Subcutaneous abdominal adipose tissue (tissue), 5 donors: ENCODE results near the gene DHRS7B.
"Not testable (repeated sequence)": the region's sequence is repeated elsewhere in the genome, so short reads cannot be mapped to it uniquely, and the experiment has no call there.

Experiments used
- H3K27ac ChIP-seq: one replicate; pipeline ENCODE4 v1.7.0; 2013; ENCODE audit warnings: low read depth, mild to moderate bottlenecking, inconsistent platforms, low read length, moderate library complexity
- H3K27me3 ChIP-seq, 5 donors: one replicate each; pipeline ENCODE4 v1.7.0; 2013; ENCODE audit warnings: low read length in 5 of 5, inconsistent platforms in 1 of 5; ENCODE audit not compliant: control insufficient read depth in 5 of 5, insufficient read depth in 4 of 5
- H3K36me3 ChIP-seq, 5 donors: one replicate each; pipeline ENCODE4 v1.7.0; 2013; ENCODE audit warnings: low read length in 5 of 5; ENCODE audit not compliant: control insufficient read depth in 5 of 5, insufficient read depth in 5 of 5
- H3K4me1 ChIP-seq, 5 donors: one replicate each; pipeline ENCODE4 v1.7.0; 2013; ENCODE audit warnings: low read length in 5 of 5, mild to moderate bottlenecking in 3 of 5, moderate library complexity in 1 of 5; ENCODE audit not compliant: control insufficient read depth in 5 of 5, insufficient read depth in 5 of 5
- H3K4me3 ChIP-seq, 5 donors: one replicate each; pipeline ENCODE4 v1.7.0; 2013; ENCODE audit warnings: low read length in 5 of 5, low read depth in 1 of 5
- H3K9ac ChIP-seq, 5 donors: one replicate each; pipeline ENCODE4 v1.7.0; 2013; ENCODE audit warnings: low read length in 5 of 5, mild to moderate bottlenecking in 4 of 5, moderate library complexity in 3 of 5
- H3K9me3 ChIP-seq, 5 donors: one replicate each; pipeline ENCODE4 v1.7.0; 2013; ENCODE audit warnings: low read length in 5 of 5; ENCODE audit not compliant: control insufficient read depth in 5 of 5
- donor health status: healthy.
- donor health status: healthy.
- donor health status: healthy.
- donor health status: healthy.
- donor health status: healthy.

Gene DHRS7B

DNA sequence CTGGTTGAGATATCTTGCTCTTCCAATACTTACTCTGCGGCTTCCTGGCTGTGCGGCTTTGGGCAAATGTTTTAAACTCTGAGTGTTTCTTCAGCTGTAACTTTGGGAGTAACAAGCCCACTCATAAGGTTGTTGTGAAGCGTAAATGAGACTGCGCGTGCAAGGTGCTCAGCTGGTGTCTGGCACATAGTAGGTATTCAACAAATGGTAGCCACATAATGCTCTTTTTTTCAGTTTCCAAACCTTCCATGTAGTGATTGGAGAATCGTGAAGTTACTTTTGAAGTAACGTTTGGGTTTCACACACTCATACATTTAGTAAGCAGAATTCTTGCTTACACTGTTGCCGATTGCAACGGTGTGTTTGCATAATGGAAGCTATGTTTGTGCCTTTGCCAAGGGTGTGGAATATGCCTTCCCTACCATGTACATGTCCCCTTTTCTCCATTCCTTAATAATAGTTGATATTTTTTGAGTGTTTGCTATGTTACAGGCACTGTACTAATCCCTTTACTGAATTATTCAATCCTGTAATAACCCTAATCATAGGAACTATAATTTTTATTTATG, 829 bp downstream of the DHRS7B start:
- H3K27ac ChIP-seq: peak overlapping the region; percentile 93
- peaks cover 0 to 3% (median 0%) of the 10 kb centered on the region in 5 donors for H3K27me3 ChIP-seq
- peak overlapping the region; percentile 82 to 98 (median 92) for H3K9ac ChIP-seq
- H3K4me1 ChIP-seq: peaks cover 3 to 41% (median 32%) of the 10 kb centered on the region in 5 donors
- no peaks in the 10 kb centered on the region for H3K9me3 ChIP-seq
- H3K36me3 ChIP-seq: no peaks in the 10 kb centered on the region
- H3K4me3 ChIP-seq: peak overlapping the region; percentile 85 to 96 (median 88)

DNA sequence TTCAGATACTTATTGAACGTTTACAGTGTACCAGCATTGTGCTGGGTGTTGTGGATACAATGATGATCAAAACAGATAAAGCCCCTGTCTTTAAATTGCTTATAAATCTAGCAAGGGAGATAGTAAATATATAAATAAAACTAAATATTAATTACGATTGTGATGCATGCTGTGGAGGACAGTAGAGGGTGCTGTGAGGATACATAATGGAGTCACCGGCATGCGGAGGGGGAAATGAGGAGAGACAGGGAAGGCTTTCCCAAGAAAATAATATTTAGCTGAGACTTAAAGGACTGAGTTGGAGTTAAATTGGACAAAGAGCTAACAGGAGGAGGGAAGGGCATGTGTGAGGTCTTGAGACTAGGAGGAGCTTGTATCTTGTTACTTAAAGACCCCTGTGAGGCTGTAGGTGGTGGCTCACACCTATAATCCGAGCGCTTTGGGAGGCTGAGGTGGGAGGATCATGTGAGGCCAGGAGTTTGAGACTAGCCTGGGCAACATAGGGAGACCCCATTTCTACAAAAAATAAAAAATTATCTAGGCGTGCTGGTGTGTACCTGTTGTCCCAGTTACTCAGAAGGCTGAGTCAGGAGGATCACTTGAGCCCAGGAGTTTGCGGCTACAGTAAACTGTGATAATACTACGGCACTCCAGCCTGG, 2.4 kb downstream of the DHRS7B start:
- H3K36me3 ChIP-seq: no peaks in the 10 kb centered on the region
- H3K9ac ChIP-seq: peak overlapping the region in 1 of 5 donors; percentile 48
- peaks cover 3 to 47% (median 31%) of the 10 kb centered on the region in 5 donors for H3K4me1 ChIP-seq
- no peaks in the 10 kb centered on the region for H3K27me3 ChIP-seq
- H3K9me3 ChIP-seq: peaks cover 0 to 1% (median 0%) of the 10 kb centered on the region in 5 donors
- H3K4me3 ChIP-seq: no peak overlapping the region
- no peak overlapping the region for H3K27ac ChIP-seq

GRCh38 chr17:21131137-21131536, 4.4 kb downstream of the DHRS7B start:
- Histone ChIP-seq H3K9ac (peak overlapping the region in 1 of 5 donors; percentile 45), H3K4me3 (no peak overlapping the region), H3K9me3 (peaks cover 0 to 5% (median 0%) of the 10 kb centered on the region in 5 donors), H3K36me3 (no peaks in the 10 kb centered on the region), H3K4me1 (peaks cover 3 to 45% (median 30%) of the 10 kb centered on the region in 5 donors), H3K27ac (no peak overlapping the region), H3K27me3 (no peaks in the 10 kb centered on the region)

DNA sequence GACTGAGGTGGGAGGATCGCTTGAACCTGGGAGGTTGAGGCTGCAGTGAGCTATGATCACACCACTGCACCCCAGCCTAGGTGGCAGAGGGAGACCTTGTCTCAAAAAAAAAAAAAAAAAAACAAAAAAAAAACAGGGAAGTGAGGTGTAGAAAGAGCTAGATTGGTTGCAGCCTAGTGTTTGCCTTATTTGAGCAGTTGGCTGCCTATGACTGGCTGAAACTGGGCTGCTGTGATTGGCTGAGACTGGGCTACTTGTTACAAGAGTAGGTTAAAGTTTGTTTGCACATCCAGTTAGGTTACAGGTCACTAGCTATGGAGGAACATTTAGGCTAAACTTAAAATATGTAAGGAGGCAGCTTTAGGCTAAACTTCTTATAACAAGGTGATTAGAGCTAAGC, 5.7 kb downstream of the DHRS7B start:
- no peak overlapping the region for H3K9ac ChIP-seq
- peaks cover 2 to 36% (median 22%) of the 10 kb centered on the region in 5 donors for H3K4me1 ChIP-seq
- H3K9me3 ChIP-seq: peaks cover 0 to 5% (median 0%) of the 10 kb centered on the region in 5 donors
- no peaks in the 10 kb centered on the region for H3K36me3 ChIP-seq
- no peak overlapping the region for H3K27ac ChIP-seq
- H3K27me3 ChIP-seq: no peaks in the 10 kb centered on the region
- H3K4me3 ChIP-seq: no peak overlapping the region

GRCh38 chr17:21134559-21134958, 7.8 kb downstream of the DHRS7B start:
- no peak overlapping the region for H3K9ac ChIP-seq
- H3K4me3 ChIP-seq: no peak overlapping the region
- peaks cover 0 to 23% (median 8%) of the 10 kb centered on the region in 5 donors for H3K4me1 ChIP-seq
- H3K27ac ChIP-seq: no peak overlapping the region
- peaks cover 0 to 9% (median 0%) of the 10 kb centered on the region in 5 donors for H3K9me3 ChIP-seq
- no peaks in the 10 kb centered on the region for H3K36me3 ChIP-seq
- no peaks in the 10 kb centered on the region for H3K27me3 ChIP-seq

DNA sequence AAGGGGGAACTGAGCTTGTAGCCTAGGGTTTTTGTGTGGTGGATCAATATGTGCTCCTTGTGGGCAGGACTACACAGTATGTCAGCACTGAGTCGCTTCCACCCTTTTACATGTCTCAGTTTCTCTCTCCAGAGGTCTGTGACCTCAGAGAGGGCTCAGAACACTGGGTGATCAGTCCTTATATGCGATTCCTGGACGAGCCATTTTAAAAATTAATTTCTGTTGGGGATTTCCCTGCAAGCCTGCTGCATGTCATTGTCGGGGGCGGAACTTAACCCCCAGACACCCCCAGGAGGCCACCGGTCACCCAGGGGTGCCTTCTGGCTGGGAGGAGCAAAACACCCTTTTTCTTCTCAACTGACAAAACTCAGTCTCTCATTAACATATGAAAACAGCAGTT, 14.1 kb downstream of the DHRS7B start:
- Histone ChIP-seq H3K27me3 (no peaks in the 10 kb centered on the region), H3K36me3 (peaks cover 0 to 3% (median 0%) of the 10 kb centered on the region in 5 donors), H3K4me3 (no peak overlapping the region), H3K27ac (no peak overlapping the region), H3K9me3 (peaks cover 0 to 4% (median 0%) of the 10 kb centered on the region in 5 donors), H3K9ac (no peak overlapping the region), H3K4me1 (no peaks in the 10 kb centered on the region)

DNA sequence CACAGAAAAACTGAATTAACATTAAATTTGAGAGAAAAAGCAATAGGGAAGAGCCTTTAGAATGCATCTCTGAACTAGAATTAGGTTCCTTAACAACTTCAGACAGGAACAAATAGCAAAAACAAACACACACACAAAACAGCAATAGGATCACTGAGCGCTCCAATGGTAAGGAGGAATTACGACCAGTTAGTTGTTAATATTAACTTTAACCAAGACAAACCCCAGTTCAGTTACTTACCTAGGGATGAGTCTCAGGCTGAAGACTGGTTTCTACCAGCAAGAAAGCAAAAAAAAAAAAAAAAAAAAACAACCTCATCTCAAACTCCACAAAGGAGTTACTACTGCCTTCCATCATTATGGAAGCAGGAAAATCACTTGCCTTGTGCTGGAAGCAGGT, 14.6 kb downstream of the DHRS7B start:
- peaks cover 0 to 3% (median 0%) of the 10 kb centered on the region in 5 donors for H3K36me3 ChIP-seq
- no peak overlapping the region for H3K9ac ChIP-seq
- no peak overlapping the region for H3K27ac ChIP-seq
- H3K4me3 ChIP-seq: no peak overlapping the region
- peaks cover 0 to 4% (median 0%) of the 10 kb centered on the region in 5 donors for H3K9me3 ChIP-seq
- peaks cover 0 to under 1% (median 0%) of the 10 kb centered on the region in 5 donors for H3K4me1 ChIP-seq
- no peaks in the 10 kb centered on the region for H3K27me3 ChIP-seq

DNA sequence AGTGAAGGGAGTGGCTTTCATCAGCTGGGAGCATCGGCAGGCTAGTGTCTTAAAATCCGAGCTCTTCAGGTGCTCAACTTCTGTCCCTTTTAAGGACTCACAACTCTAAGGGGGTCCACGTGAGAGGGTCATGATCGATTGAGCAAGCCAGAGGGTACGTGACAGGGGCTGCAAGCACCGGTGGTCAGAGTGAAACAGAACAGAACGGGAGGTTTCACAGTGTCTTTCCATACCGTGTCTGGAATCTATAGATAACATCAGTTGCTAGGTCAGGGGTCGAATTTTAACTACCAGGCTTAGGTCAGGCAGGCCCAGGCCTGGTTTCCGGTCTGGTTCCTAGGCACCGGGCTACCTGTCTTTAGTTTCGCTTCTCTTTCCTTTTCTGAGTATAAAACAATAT, 15.3 kb downstream of the DHRS7B start:
- H3K4me3 ChIP-seq, H3K27me3 ChIP-seq, H3K27ac ChIP-seq, H3K9me3 ChIP-seq, H3K36me3 ChIP-seq, H3K4me1 ChIP-seq, H3K9ac ChIP-seq: not testable (repeated sequence)

GRCh38 chr17:21143695-21144094, 16.9 kb downstream of the DHRS7B start:
- no peaks in the 10 kb centered on the region for H3K27me3 ChIP-seq
- H3K27ac ChIP-seq: no peak overlapping the region
- H3K4me3 ChIP-seq: no peak overlapping the region
- H3K9me3 ChIP-seq: no peaks in the 10 kb centered on the region
- H3K36me3 ChIP-seq: peaks cover 0 to 3% (median 3%) of the 10 kb centered on the region in 5 donors
- H3K4me1 ChIP-seq: peaks cover 0 to 5% (median 0%) of the 10 kb centered on the region in 5 donors
- H3K9ac ChIP-seq: no peak overlapping the region

DNA sequence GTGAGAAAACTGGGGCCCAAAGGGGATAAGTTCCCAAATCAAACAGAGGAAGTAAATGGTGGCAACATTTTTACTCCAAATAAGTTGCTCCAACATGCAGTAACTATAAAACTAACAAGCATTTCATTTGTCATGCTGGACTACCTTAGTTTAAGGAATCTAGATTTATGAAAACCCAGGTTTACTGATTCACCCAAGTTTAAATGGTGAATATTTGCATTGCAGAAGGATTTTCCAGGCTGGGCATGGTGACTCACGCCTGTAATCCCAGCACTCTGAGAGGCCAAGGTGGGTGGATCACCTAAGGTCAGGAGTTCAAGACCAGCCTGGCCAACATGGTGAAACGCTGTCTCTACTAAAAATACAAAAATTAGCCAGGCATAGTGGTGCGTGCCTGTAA, 17.5 kb downstream of the DHRS7B start:
- H3K4me1 ChIP-seq, H3K4me3 ChIP-seq, H3K27ac ChIP-seq: not testable (repeated sequence)

More for the DNA sequence above, 17.5 kb downstream of the DHRS7B start:
- not testable (repeated sequence) for H3K9ac ChIP-seq, H3K36me3 ChIP-seq, H3K9me3 ChIP-seq, H3K27me3 ChIP-seq
